H1 (cell line): Measurements from ENCODE around the gene PTPRT. TPM values are rescaled to one million over a fixed set of nuclear protein-coding genes. Genes with fewer than 3 reads are reported as not detected.

Experiments
- CTCF ChIA-PET: fragments of 300-600 bp; sonication (Branson Sonifier 250); formaldehyde crosslinking; loops from one replicate; lab custom pipeline; 2021; ENCODE audit not compliant: partially characterized antibody; lab: Charles Lee
- POLR2A ChIA-PET: fragments of 300-600 bp; sonication (Branson Sonifier 250); formaldehyde crosslinking; loops from one replicate; lab custom pipeline; 2021; ENCODE audit warnings: inconsistent platforms; ENCODE audit not compliant: partially characterized antibody; lab: Charles Lee
- DNase-seq, 2 experiments: peaks; one replicate each; pipeline versions ENCODE4 v3.0.0 to v3.0.0-alpha.2; 2010 to 2022; ENCODE audit warnings: low spot score in 2 of 2, low read depth in 1 of 2, mixed read lengths in 1 of 2
- FAIRE-seq: peaks from 2 replicates; lab custom pipeline; 2011; peaks lifted over from hg19 to GRCh38; lab: Jason Lieb, UNC
- H2AFZ ChIP-seq: 2 replicates; pipeline ENCODE4 v1.8.1; 2012; ENCODE audit warnings: low read length, inconsistent platforms
- H2AK5ac ChIP-seq: 2 replicates; pipeline ENCODE4 v1.6.1; 2013; ENCODE audit warnings: low read depth, low read length
- H2BK120ac ChIP-seq: replicated peaks from 2 replicates; pipeline ENCODE3; 2013; ENCODE audit warnings: low read depth, low read length, inconsistent platforms
- H2BK12ac ChIP-seq: 2 replicates; pipeline ENCODE4 v1.6.1; 2013; ENCODE audit warnings: low read depth, low read length
- H2BK15ac ChIP-seq: 2 replicates; pipeline ENCODE4 v1.6.1; 2013; ENCODE audit warnings: low read length
- H2BK20ac ChIP-seq: 2 replicates; pipeline ENCODE4 v1.6.1; 2013; ENCODE audit warnings: low read length
- H2BK5ac ChIP-seq: 2 replicates; pipeline ENCODE4 v1.6.1; 2013; ENCODE audit warnings: low read depth, low read length
- H3K14ac ChIP-seq: 2 replicates; pipeline ENCODE4 v1.6.1; 2013; ENCODE audit warnings: inconsistent platforms; ENCODE audit not compliant: insufficient read length
- H3K18ac ChIP-seq: 2 replicates; pipeline ENCODE4 v1.6.1; 2013; ENCODE audit warnings: low read length; ENCODE audit errors: extremely low read depth
- H3K23ac ChIP-seq: 2 replicates; pipeline ENCODE4 v1.6.1; 2013; ENCODE audit warnings: inconsistent platforms; ENCODE audit not compliant: insufficient read length
- H3K23me2 ChIP-seq: 2 replicates; pipeline ENCODE4 v1.6.1; 2013; ENCODE audit warnings: low read depth, low read length
- H3K27ac ChIP-seq: 2 replicates; pipeline ENCODE4 v1.6.1; 2011; ENCODE audit warnings: low read depth, low read length, inconsistent platforms
- H3K27me3 ChIP-seq, 4 experiments: replicated peaks in 1 of 4; 1 replicate in 1 of 4; 2 replicates in 3 of 4; pipeline versions ENCODE4 v1.6.1 to v1.8.1; 2011 to 2013; ENCODE audit warnings: low read length in 3 of 4, mild to moderate bottlenecking in 3 of 4, inconsistent platforms in 2 of 4, mixed read lengths in 2 of 4, moderate library complexity in 1 of 4; ENCODE audit not compliant: control insufficient read depth in 3 of 4, insufficient read depth in 3 of 4; ENCODE audit errors: extremely low read depth in 1 of 4
- H3K36me3 ChIP-seq, 4 experiments: 2 replicates each; pipeline versions ENCODE4 v1.6.1 to v1.8.1; 2011 to 2013; ENCODE audit warnings: mild to moderate bottlenecking in 4 of 4, low read length in 3 of 4, moderate library complexity in 2 of 4, control low read depth in 1 of 4, inconsistent platforms in 1 of 4; ENCODE audit not compliant: insufficient read depth in 4 of 4, control insufficient read depth in 2 of 4
- H3K4ac ChIP-seq: replicated peaks from 2 replicates; pipeline ENCODE3; 2013; ENCODE audit warnings: low read length, low read depth, mixed read lengths, inconsistent platforms; ENCODE audit not compliant: insufficient read length
- H3K4me1 ChIP-seq, 4 experiments: replicated peaks in 1 of 4; 1 replicate in 1 of 4; 2 replicates in 3 of 4; pipeline versions ENCODE4 v1.6.1 to v1.8.1; 2011 to 2013; ENCODE audit warnings: low read length in 3 of 4, inconsistent platforms in 2 of 4, mixed read lengths in 1 of 4; ENCODE audit not compliant: insufficient read depth in 4 of 4, control insufficient read depth in 3 of 4
- H3K4me2 ChIP-seq, 2 experiments: 2 replicates each; pipeline versions ENCODE4 v1.6.1 to v1.8.1; 2011 to 2013; ENCODE audit warnings: low read depth in 2 of 2, low read length in 2 of 2, control low read depth in 1 of 2, inconsistent platforms in 1 of 2, mild to moderate bottlenecking in 1 of 2; ENCODE audit not compliant: insufficient read depth in 1 of 2
- H3K4me3 ChIP-seq, 4 experiments: fragments of 200-600, 300-600 bp in 1 of 4; sonication (generic), shearing (Covaris generic), sonication (Bioruptor Twin) in 1 of 4; 2 replicates each; pipeline versions ENCODE4 v1.5.1 to v1.8.1; 2011 to 2016; ENCODE audit warnings: low read length in 4 of 4, low read depth in 3 of 4, control low read depth in 2 of 4, inconsistent platforms in 2 of 4, mild to moderate bottlenecking in 2 of 4, mixed read lengths in 1 of 4, moderate library complexity in 1 of 4; ENCODE audit not compliant: insufficient read depth in 2 of 4; ENCODE audit errors: extremely low read depth in 1 of 4
- H3K56ac ChIP-seq: replicated peaks from 2 replicates; pipeline ENCODE3; 2013; ENCODE audit warnings: low read depth, mild to moderate bottlenecking, mixed read lengths, low read length, inconsistent platforms; ENCODE audit not compliant: insufficient read length
- H3K79me1 ChIP-seq: 2 replicates; pipeline ENCODE4 v1.6.1; 2013; ENCODE audit warnings: low read depth, low read length, control low read depth
- H3K79me2 ChIP-seq, 2 experiments: 2 replicates each; pipeline versions ENCODE4 v1.6.1 to v1.8.1; 2012 to 2013; ENCODE audit warnings: low read length in 2 of 2, mild to moderate bottlenecking in 2 of 2, inconsistent platforms in 1 of 2; ENCODE audit not compliant: insufficient read depth in 2 of 2, control insufficient read depth in 1 of 2
- H3K9ac ChIP-seq, 4 experiments: replicated peaks in 1 of 4; 1 replicate in 1 of 4; 2 replicates in 3 of 4; pipeline versions ENCODE4 v1.6.1 to v1.8.1; 2011 to 2013; ENCODE audit warnings: low read depth in 3 of 4, low read length in 3 of 4, control low read depth in 2 of 4, mild to moderate bottlenecking in 2 of 4, moderate library complexity in 2 of 4, inconsistent platforms in 1 of 4; ENCODE audit errors: extremely low read depth in 1 of 4
- H3K9me3 ChIP-seq, 2 experiments: 2 replicates each; pipeline versions ENCODE4 v1.6.1 to v1.8.1; 2012 to 2013; ENCODE audit warnings: mild to moderate bottlenecking in 2 of 2, moderate library complexity in 2 of 2, control low read depth in 1 of 2, inconsistent platforms in 1 of 2, low read depth in 1 of 2, low read length in 1 of 2, mixed read lengths in 1 of 2; ENCODE audit not compliant: insufficient read depth in 2 of 2
- H4K20me1 ChIP-seq, 2 experiments: replicated peaks in 1 of 2; 2 replicates each; pipeline versions ENCODE3 to v1.8.1; 2011 to 2013; ENCODE audit warnings: inconsistent platforms in 2 of 2, low read length in 2 of 2, mild to moderate bottlenecking in 1 of 2; ENCODE audit not compliant: insufficient read depth in 2 of 2, control insufficient read depth in 1 of 2
- H4K5ac ChIP-seq: 2 replicates; pipeline ENCODE4 v1.6.1; 2013; ENCODE audit warnings: low read length, low read depth, mixed read lengths, inconsistent platforms; ENCODE audit not compliant: insufficient read length
- H4K8ac ChIP-seq: 2 replicates; pipeline ENCODE4 v1.8.0; 2013; ENCODE audit warnings: mild to moderate bottlenecking, moderate library complexity, low read length, inconsistent platforms; ENCODE audit not compliant: insufficient read depth; ENCODE audit errors: extremely low read depth
- H4K91ac ChIP-seq: replicated peaks from 2 replicates; pipeline ENCODE3; 2013; ENCODE audit warnings: low read length, mixed read lengths, inconsistent platforms; ENCODE audit not compliant: insufficient read length
- BRCA1 ChIP-seq: IDR thresholded peaks from 2 replicates; pipeline ENCODE4 v1.6.1; 2012; ENCODE audit warnings: low read depth, low read length, improper control_type of control experiment
- CREB1 ChIP-seq: IDR thresholded peaks from 2 replicates; pipeline ENCODE4 v1.6.1; 2012; ENCODE audit warnings: inconsistent platforms
- GABPA ChIP-seq: IDR thresholded peaks from 2 replicates; pipeline ENCODE4 v1.6.1; 2011; ENCODE audit warnings: mild to moderate bottlenecking, low read length, moderate library complexity, borderline replicate concordance; ENCODE audit not compliant: insufficient read depth
- KDM1A ChIP-seq: fragments of 200-600, 300-600 bp; sonication (generic); IDR thresholded peaks from 2 replicates; pipeline ENCODE4 v1.7.1; 2016; ENCODE audit warnings: mild to moderate bottlenecking, low read length, borderline replicate concordance
- SP1 ChIP-seq: IDR thresholded peaks from 2 replicates; pipeline ENCODE4 v1.6.1; 2011; ENCODE audit warnings: low read depth, low read length
- SRF ChIP-seq: IDR thresholded peaks from 2 replicates; pipeline ENCODE4 v1.6.1; 2011; ENCODE audit warnings: mild to moderate bottlenecking, low read depth, low read length, moderate library complexity
- TCF12 ChIP-seq: IDR thresholded peaks from 2 replicates; pipeline ENCODE4 v1.6.1; 2011; ENCODE audit warnings: low read depth, mild to moderate bottlenecking, low read length
- WGBS, 2 experiments: shearing (Covaris generic) in 1 of 2; methylation state at CpG; one replicate each; pipeline versions ENCODE4 v1.1.6 to v1.1.7; 2013 to 2015; ENCODE audit warnings: low lambda C conversion rate in 2 of 2, mixed read lengths in 2 of 2, inconsistent platforms in 1 of 2, low coverage in 1 of 2, missing lambda C conversion rate in 1 of 2; ENCODE audit not compliant: insufficient replicate concordance in 2 of 2, insufficient coverage in 1 of 2, insufficient read length in 1 of 2; ENCODE audit errors: extremely low coverage in 1 of 2, missing lambda C conversion rate in 1 of 2; 5-methylcytosine and 5-hydroxymethylcytosine counted together
- polyA plus RNA-seq, 7 experiments: library from polyadenylated mRNA; depleted of rRNA in 3 of 7; stranded (reverse) in 5 of 7; unstranded in 2 of 7; fragments of >200 nt in 5 of 7; fragments of 200-250 nt in 2 of 7; gene quantifications; 1 replicate in 5 of 7; 2 replicates in 1 of 7; 4 replicates in 1 of 7; pipeline versions ENCODE4 v1.2.1 to v1.2.3, GENCODE V29; 2011 to 2013; ENCODE audit warnings: missing spikeins in 2 of 7, mixed read lengths in 2 of 7
- total RNA-seq: library from RNA; stranded (reverse); fragmentation: NEBNext Ultra II Directional; extraction: Animal tissue kit (Norgen Biotek cat#: 25700); gene quantifications from 2 replicates; pipeline ENCODE4 v1.2.1, GENCODE V29; 2021

Gene PTPRT
- total and polyA plus RNA-seq, 2 of the 8 experiments (the other 6 are each of a cell fraction or from before 2014, with no cell fraction given) = 0.33 to 1.8 TPM

- Histone ChIP-seq H2BK15ac (no peak overlapping the region), H3K79me2 (no peaks in the 10 kb centered on the region), H3K4me2 (no peak overlapping the region), H4K5ac (no peak overlapping the region), H3K14ac (no peak overlapping the region), H3K18ac (no peak overlapping the region), H3K4me3 (no peak overlapping the region), H4K20me1 (no peaks in the 10 kb centered on the region), H2BK120ac (no peak overlapping the region), H2BK20ac (no peak overlapping the region), H2AFZ (no peak overlapping the region), H3K27ac (no peak overlapping the region), H3K23me2 (no peaks in the 10 kb centered on the region), H4K91ac (no peak overlapping the region), H3K23ac (no peak overlapping the region)
- POLR2A ChIA-PET = no interaction called here
- no peak for TF ChIP-seq CREB1
- TF ChIP-seq SRF = no peak
- no peak for TF ChIP-seq KDM1A
- TF ChIP-seq TCF12 = no peak
- TF ChIP-seq SP1 = no peak
- no peak for TF ChIP-seq BRCA1
- no peak for TF ChIP-seq GABPA
- TF ChIP-seq, all 59 proteins: peak for 0
- Histone ChIP-seq H3K9me3 (no peaks in the 10 kb centered on the region), H3K27me3 (no peaks in the 10 kb centered on the region), H3K9ac (no peak overlapping the region), H4K8ac (no peak overlapping the region), H3K4me1 (no peaks in the 10 kb centered on the region), H3K79me1 (no peaks in the 10 kb centered on the region), H2BK5ac (no peak overlapping the region), H3K36me3 (no peaks in the 10 kb centered on the region), H2AK5ac (no peak overlapping the region), H3K56ac (no peak overlapping the region), H3K4ac (no peak overlapping the region), H2BK12ac (no peak overlapping the region)
- WGBS, 2 experiments = 94% methylated on average over 5 of the region's 5 CpGs; no CpG with 5 or more reads in 1 of the 2 experiments
- CTCF ChIA-PET = interaction anchor here (0.6 kb wide), 1 partner anchor 1192 kb away, joined by 3 read pairs; no protein-coding TSS in a partner anchor
- DNase-seq = no peak
- FAIRE-seq = no peak
Observed at GRCh38 chr20:43171930-43172329, 17.8 kb downstream of the PTPRT start.
